GM19351 (cell line): ENCODE results near the gene PGLYRP2.

Experiments
- ATAC-seq: cut with Tn5 transposase; IDR thresholded peaks from one replicate; pipeline ENCODE4 v1.9.1; 2021; ENCODE audit warnings: mild to moderate bottlenecking, moderate library complexity; ENCODE audit not compliant: unreplicated experiment

PGLYRP2 gene

GRCh38 chr19:15442142-15442920 is 37.0 kb downstream of the PGLYRP2 start:
- ATAC-seq: no peak

DNA sequence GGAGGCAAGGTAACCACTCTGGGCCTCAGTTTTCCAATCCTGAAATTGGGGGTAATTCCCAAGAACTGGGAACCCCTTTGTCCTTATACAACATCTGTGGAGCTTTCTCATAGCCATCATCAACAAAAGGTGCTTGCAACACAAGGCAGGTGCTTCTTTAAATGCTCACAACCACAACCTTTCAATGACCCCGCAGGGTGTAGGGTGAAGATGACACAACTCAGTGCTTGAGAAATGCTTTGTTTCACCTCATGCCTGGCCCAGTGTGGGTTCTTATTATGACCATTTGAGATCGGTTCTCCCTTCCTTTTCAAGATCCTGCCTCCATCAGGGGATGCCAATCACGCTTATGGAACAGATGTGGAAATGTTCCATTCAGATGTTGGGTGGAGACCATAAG is 38.0 kb downstream of the PGLYRP2 start:
- ATAC-seq: no peak

DNA sequence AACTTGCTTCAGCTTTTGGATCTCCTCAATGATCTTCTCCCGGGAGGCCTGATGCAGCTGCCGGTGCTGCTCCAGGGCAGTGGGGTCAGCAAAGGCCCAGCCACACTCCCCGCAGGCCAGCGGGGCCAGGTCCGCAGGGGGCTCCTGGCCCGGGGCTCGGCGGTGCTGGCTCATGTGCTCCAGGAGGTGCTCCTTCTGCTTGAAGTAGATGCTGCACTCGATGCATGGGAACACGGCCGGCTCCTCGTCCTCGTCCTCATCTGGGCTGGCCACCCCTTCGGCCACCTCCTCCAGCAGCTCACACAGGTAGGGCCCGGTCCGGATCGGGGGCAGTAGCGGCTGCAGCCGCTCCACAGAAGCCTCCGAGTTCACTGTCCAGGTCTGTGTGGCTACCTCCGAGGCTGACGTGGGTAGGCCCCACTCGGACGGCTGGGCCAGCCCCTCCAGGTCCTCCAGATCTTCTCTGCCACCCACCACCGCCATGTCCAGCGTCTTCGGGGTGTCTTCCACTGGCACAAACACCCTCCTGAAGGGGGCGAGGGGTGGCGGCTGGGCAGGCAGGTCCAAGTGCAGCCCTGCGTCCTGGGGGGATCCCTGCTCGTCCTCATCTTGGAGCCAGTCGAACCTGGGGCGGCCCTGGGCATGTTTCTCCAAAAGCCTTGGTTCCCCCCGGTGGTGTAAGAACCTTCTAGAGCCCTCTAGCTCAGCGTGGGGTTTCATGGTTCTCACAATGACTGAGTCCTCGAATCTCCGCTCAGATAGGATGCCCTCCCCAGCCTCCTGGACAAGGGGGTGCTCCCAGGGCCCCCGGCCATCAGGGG is 39.3 kb downstream of the PGLYRP2 start:
- no peak for ATAC-seq

DNA sequence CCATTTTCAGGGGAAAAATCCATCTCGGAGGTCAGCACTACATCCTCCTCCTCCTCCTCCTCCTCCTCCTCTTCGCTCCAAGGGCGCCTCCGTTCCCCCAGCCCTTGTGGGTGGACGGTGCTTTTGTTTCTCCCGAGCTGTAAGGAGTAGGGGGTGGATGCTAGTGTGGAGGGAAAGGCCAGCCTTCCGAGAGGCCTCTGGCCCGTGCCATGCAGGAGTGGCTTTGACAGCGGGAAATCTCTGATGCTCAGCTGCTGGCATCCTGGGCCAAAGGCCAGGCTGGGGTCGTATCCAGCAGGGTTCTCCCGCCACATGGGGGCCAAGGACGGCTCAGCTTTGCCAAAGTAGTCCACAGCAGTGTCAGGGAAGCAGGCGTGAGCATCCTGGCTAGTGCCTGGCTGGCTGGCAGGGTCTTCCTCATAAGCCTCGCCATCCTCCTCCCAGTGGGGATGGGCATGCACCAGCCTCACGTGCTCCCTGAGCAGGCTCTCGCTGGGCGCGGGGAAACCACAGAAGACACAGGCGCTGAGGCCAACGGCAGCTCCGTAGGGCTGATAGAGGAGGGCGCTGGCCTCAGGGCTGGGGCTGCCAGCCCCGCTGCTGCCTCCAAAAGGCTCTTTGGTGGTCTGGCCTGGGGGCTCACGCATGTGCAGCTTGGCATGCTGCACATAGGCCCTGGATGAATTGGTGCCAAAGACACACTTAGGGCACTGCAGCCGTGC is 40.1 kb downstream of the PGLYRP2 start:
- ATAC-seq: no peak

GRCh38 chr19:15438577-15438976 is 40.7 kb downstream of the PGLYRP2 start:
- no peak for ATAC-seq

GRCh38 chr19:15438124-15438496 is 41.2 kb downstream of the PGLYRP2 start:
- no peak for ATAC-seq

DNA sequence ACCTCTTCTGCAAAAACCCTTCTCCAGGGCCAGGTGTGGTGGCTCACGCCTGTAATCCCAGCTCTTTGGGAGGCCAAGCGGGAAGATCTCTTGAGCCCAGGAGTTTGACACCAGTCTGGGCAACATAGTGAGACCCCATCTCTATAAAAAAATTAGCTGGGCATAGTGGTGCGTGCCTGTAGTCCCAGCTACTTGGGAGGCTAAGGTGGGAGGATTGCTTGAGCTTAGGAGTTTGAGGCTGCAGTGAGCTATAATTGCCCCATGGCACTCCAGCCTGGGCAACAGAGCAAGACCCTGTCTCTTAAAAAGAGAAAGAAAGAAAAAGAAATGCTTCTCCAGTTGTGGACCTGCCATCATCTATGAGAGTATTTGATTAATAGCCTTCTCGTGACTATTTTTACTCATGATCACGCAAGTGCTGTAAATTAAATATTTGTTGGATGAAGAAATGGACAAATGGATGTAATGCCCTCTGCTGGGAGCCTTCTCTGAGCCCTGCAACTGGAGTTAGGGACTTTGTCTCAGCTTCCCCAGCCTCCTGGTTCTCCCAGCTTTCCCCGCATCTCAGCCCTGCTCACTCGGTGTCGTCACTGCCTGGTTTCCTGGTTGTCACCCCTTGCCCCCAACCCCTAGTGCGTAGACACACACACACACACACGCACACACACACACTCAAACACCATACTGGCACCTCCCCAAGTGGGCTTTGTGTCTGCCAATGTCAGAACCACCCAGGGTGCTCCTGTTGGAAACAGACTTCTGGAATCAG is 41.8 kb downstream of the PGLYRP2 start:
- no peak for ATAC-seq

- ATAC-seq: no peak
These were observed 42.5 kb downstream of the PGLYRP2 start for GRCh38 chr19:15436826-15437110.

DNA sequence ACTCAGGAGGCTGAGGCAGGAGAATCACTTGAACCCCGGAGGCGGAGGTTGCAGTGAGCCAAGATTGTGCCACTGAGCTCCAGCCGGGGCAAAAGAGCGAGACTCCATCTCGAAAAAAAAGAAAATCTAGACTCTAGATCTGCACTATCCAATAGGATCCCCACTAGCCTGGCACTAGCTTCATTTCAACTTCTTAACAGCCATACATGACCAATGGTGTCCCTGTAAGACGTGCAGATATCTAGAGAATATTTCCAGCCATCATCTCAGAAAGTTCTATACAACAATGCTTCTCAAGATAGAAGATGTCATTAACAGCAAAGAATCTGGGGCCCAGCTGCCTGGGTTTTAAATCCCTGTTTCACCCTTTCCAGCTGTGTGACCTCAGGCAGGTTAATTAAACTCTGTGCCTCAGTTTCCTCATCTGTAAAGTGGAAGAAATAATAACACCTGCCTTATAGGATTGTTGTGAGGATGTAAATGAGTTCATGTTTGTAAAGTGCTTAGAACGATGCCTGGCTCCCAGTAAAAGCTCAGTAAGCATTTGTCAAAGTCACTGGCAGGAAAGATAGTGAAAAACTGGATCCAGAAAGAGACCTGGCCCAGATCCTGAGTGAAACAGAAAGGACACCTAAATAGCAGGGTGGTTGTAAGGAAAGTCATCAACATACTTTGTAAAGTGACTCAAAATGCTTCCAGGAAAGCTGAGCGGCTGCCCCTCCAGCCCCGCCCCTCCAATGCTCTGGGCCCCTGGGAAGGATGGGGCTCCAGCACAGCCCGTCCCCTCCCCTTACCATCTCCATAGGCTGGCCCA is 43.1 kb downstream of the PGLYRP2 start:
- ATAC-seq: no peak

DNA sequence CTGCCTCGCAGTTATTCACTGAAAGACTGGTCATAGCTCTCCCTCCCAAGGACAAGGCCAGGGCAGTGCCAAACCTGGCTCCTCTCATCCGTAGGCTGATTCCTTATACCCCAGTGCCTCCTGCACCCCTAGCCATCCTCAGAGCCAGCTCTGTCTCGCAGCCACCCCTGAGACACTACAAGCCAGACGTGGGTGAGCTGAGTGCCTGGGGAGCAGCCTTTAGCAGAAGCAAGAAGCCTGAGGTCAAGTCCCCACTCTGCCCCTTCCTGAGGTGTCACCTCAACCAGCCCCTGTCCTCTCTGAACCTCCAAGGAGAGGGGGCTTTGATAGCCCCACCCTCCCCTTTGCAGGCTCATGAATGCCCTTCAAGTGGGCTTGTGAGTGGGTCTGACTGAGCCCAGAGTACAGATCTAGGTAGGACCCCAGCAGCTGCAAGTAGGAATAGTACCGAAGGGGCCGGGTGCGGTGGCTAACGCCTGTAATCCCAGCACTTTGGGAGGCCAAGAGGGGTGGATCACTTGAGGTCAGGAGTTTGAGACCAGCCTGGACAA is 45.7 kb downstream of the PGLYRP2 start:
- no peak for ATAC-seq

DNA sequence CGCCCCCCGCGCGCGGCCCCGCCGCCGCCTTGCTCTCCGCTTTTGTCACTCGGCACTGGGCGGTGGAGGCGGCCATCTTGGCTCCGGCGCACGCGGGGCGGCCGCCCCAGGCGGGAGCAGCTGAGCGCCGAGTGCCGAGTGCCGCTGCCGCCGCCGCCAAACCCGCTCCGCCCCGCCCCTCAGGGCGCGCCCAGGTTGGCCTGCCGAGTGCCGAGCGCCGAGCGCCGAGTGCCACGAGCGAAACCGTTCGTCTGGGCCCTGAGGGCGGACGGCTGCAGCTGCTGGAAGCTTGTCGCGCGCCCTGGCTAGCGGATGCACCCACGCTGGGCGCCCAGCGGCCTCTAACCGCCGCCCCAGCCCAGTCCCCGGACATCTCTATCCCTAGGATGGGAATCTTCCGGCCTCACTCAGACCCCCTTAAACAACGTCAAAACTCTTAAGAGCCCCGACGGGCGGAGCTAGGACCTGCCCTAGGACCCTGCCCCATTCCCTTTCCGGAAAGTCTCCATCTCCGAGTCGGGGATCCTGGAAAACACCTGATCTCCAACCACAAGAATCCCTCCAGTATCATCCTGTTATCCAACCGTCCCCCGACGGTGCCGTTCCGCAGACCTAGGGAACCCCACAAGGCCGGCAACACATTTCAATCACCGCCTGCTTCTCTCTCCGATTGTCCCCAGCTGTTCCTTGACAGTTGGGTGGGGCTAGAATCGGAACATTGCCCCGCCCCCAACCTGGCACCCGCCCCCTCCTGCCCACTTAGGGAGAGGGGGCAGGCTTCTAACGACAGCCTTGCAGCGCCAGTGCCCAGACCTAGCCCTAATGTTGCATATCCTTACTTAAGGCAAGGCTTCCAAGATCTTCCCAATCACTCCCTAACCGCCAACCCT is 46.4 kb downstream of the PGLYRP2 start:
- ATAC-seq: peak; percentile 83

- peak; percentile 9 for ATAC-seq
These were observed 47.2 kb downstream of the PGLYRP2 start for GRCh38 chr19:15432018-15432494.

GRCh38 chr19:15431396-15432017 is 47.8 kb downstream of the PGLYRP2 start:
- no peak for ATAC-seq

- no peak for ATAC-seq
These were observed 48.7 kb downstream of the PGLYRP2 start for GRCh38 chr19:15430526-15431120.

DNA sequence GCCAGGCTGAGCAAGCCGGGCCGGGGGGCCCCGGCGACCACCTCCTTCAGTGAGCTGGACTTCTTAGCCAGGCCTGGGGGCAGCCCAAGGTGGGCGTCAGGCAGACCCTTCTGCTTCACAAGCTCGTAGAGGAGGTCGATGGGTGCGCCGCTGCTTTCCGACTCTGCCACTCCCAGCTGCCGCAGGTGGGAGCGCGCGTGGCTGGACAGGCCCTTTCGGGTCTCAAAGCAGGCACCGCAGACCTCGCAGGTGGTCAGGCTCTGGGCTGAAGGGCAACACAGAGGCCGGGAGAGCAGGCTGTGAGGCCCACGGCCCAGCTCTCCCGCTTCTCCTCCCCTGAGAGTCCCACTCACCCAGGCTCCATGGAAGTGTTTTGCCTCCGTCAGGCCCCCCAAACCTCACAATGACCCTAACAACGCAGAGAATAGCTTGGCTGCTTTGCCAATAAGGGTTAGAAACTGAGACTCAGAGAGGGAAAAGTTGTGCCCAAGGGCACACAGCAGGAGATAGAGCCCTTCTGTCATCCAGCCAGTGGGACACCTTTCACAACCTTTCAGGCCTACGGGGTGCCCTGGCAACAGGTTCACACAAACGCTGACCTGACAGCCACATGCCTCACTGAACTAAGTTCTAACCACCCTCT is 49.4 kb downstream of the PGLYRP2 start:
- ATAC-seq: no peak

GRCh38 chr19:15428956-15429824 is 50.1 kb downstream of the PGLYRP2 start:
- no peak for ATAC-seq
